ENCODE data around the gene ALOX5. TPM values are rescaled to one million over a fixed set of nuclear protein-coding genes. Genes with fewer than 3 reads are reported as not detected.

The ALOX5 gene
- total RNA-seq, 4 donors from 2014 or later: 27.8 to 127 (median 39.9) TPM

- no peak overlapping the region for H3K4me3 ChIP-seq
- TF ChIP-seq EP300 (IDR thresholded peaks at IDR 0.05) (no peak), CTCF (IDR thresholded peaks at IDR 0.05) (no peak), POLR2A (IDR thresholded peaks at IDR 0.05) (no peak)
- no peak for DNase-seq (ENCODE audit: low spot score in 2 of 2)
- 54 to 78% methylated on average over 7 to 8 of the region's 8 CpGs for WGBS, 2 donors
- no peak overlapping the region for H3K27ac ChIP-seq
- H3K27me3 ChIP-seq: peaks cover 0 to 5% of the 10 kb centered on the region in 2 donors
- H3K36me3 ChIP-seq: no peaks in the 10 kb centered on the region
- H3K4me1 ChIP-seq: peaks cover 0 to 11% (median 0%) of the 10 kb centered on the region in 4 donors
- no peaks in the 10 kb centered on the region for H3K9me3 ChIP-seq
Observed at GRCh38 chr10:45380903-45381620, 7.0 kb downstream of the ALOX5 start.

GRCh38 chr10:45382591-45382990 lies 8.6 kb downstream of the ALOX5 start:
- no peaks in the 10 kb centered on the region for H3K36me3 ChIP-seq
- H3K27me3 ChIP-seq: no peaks in the 10 kb centered on the region
- H3K9me3 ChIP-seq: no peaks in the 10 kb centered on the region
- DNase-seq (ENCODE audit: low spot score in 2 of 2): no peak
- 88 to 93% methylated on average over 14 to 17 of the region's 17 CpGs for WGBS, 2 donors
- TF ChIP-seq CTCF (IDR thresholded peaks at IDR 0.05) (no peak), EP300 (IDR thresholded peaks at IDR 0.05) (no peak), POLR2A (IDR thresholded peaks at IDR 0.05) (no peak)
- no peak overlapping the region for H3K27ac ChIP-seq
- peaks cover 0 to 9% (median 0%) of the 10 kb centered on the region in 4 donors for H3K4me1 ChIP-seq
- no peak overlapping the region for H3K4me3 ChIP-seq

- H3K4me1 ChIP-seq: peaks cover 0 to 6% (median 0%) of the 10 kb centered on the region in 4 donors
- H3K9me3 ChIP-seq: no peaks in the 10 kb centered on the region
- no peaks in the 10 kb centered on the region for H3K36me3 ChIP-seq
- TF ChIP-seq CTCF (IDR thresholded peaks at IDR 0.05): no peak
- no peak for TF ChIP-seq EP300 (IDR thresholded peaks at IDR 0.05)
- TF ChIP-seq POLR2A (IDR thresholded peaks at IDR 0.05): no peak
- WGBS, 2 donors: 77 to 81% methylated on average over 4 of the region's 4 CpGs
- H3K27ac ChIP-seq: no peak overlapping the region
- no peaks in the 10 kb centered on the region for H3K27me3 ChIP-seq
- DNase-seq (ENCODE audit: low spot score in 2 of 2): no peak
- no peak overlapping the region for H3K4me3 ChIP-seq
Observed at GRCh38 chr10:45383682-45384330, 9.8 kb downstream of the ALOX5 start.

GRCh38 chr10:45386657-45387056 lies 12.6 kb downstream of the ALOX5 start:
- TF ChIP-seq CTCF (IDR thresholded peaks at IDR 0.05): no peak
- no peak for TF ChIP-seq EP300 (IDR thresholded peaks at IDR 0.05)
- TF ChIP-seq POLR2A (IDR thresholded peaks at IDR 0.05): no peak
- Histone ChIP-seq H3K27ac (no peak overlapping the region), H3K36me3 (no peaks in the 10 kb centered on the region), H3K4me1 (no peaks in the 10 kb centered on the region), H3K4me3 (no peak overlapping the region), H3K9me3 (peaks cover 0 to 5% (median 0%) of the 10 kb centered on the region in 4 donors), H3K27me3 (no peaks in the 10 kb centered on the region)
- no peak for DNase-seq (ENCODE audit: low spot score in 2 of 2)
- WGBS, 2 donors: 85 to 94% methylated on average over 5 of the region's 5 CpGs
